Right renal cortex interstitium (tissue), 3 donors: ENCODE measurements around the gene NOTCH3. TPM values are rescaled to one million over a fixed set of nuclear protein-coding genes. Genes with fewer than 3 reads are reported as not detected.

Experiments
- DNase-seq, 3 donors: peaks; one replicate each; pipeline ENCODE4 v3.0.0-alpha.2; 2013; ENCODE audit warnings: low read depth in 3 of 3, low spot score in 2 of 3
- polyA plus RNA-seq, 3 donors: library from polyadenylated mRNA; unstranded; fragments of 120-200 nt; gene quantifications; one replicate each; pipeline ENCODE4 v1.2.1, GENCODE V29; 2013; ENCODE audit not compliant: insufficient read length in 3 of 3

The NOTCH3 gene
- polyA plus RNA-seq, 3 donors: 90.9 to 103 (median 96.0) TPM

GRCh38 chr19:15110418-15110815, 90.4 kb downstream of the NOTCH3 start:
- no peak for DNase-seq

GRCh38 chr19:15109768-15110417, 90.9 kb downstream of the NOTCH3 start:
- no peak for DNase-seq

Other genes with a start within 250 kb of the NOTCH3 start
- under 1 TPM; 0.39 to 0.51 (median 0.47) TPM for gene SLC1A6, start 221.1 kb downstream of the NOTCH3 start, polyA plus RNA-seq
- gene CASP14, start 151.5 kb downstream of the NOTCH3 start, polyA plus RNA-seq: not detected
- under 1 TPM; 0.03 to 0.04 (median 0.03) TPM for gene OR1I1, start 118.8 kb downstream of the NOTCH3 start, polyA plus RNA-seq
- 10 to 100 TPM; 14.4 to 16.5 (median 15.2) TPM for gene SYDE1, start 93.6 kb downstream of the NOTCH3 start, polyA plus RNA-seq
- 1 to 10 TPM; 4.5 to 5.6 (median 5.2) TPM for gene EPHX3, start 31.5 kb upstream of the NOTCH3 start, polyA plus RNA-seq
- gene BRD4, start 131.5 kb upstream of the NOTCH3 start, polyA plus RNA-seq: 10 to 100 TPM; 36.4 to 48.3 (median 41.4) TPM
- gene AKAP8, start 178.8 kb upstream of the NOTCH3 start, polyA plus RNA-seq: 10 to 100 TPM; 22.7 to 25.0 (median 24.9) TPM
- 100 to 1,000 TPM in 1 of 3 donors, 10 to 100 TPM in 2; 93.0 to 101 (median 96.4) TPM for gene AKAP8L, start 218.0 kb upstream of the NOTCH3 start, polyA plus RNA-seq
- gene WIZ, start 249.0 kb upstream of the NOTCH3 start, polyA plus RNA-seq: 10 to 100 TPM; 22.4 to 26.1 (median 22.4) TPM